Uterus (tissue), 4 donors: ENCODE data around the gene BSX. TPM values are rescaled to one million over a fixed set of nuclear protein-coding genes. Genes with fewer than 3 reads are reported as not detected.

Experiments
- total RNA-seq, 4 donors: library from RNA; depleted of rRNA in 3 of 4; stranded (reverse); fragments of >200 nt in 3 of 4; gene quantifications; one replicate each; pipeline versions ENCODE4 v1.1.0 to v1.2.4, GENCODE V29; 2014 to 2023
- donor health status: DM: yes; HTN: yes; CAD: no.

Gene BSX
- total RNA-seq, 4 donors from 2014 or later: not detected

Other genes starting within 250 kb of the BSX start
- gene CRTAM, start 143.3 kb downstream of the BSX start, total RNA-seq: under 1 TPM in 1 of 4 donors, not detected in 3; 0.69 TPM
- gene JHY, start 99.1 kb downstream of the BSX start, total RNA-seq: 1 to 10 TPM in 3 of 4 donors, under 1 TPM in 1; 0.88 to 9.0 (median 3.3) TPM
- gene HSPA8, start 80.3 kb upstream of the BSX start, total RNA-seq: 1,000 to 10,000 TPM in 1 of 4 donors, 100 to 1,000 TPM in 3; 360 to 1,864 (median 476) TPM
- gene CLMP, start 213.4 kb upstream of the BSX start, total RNA-seq: 100 to 1,000 TPM in 2 of 4 donors, 10 to 100 TPM in 2; 51.6 to 143 (median 95.7) TPM